Transverse colon (tissue), 4 donors: Measurements from ENCODE around the gene PALLD.

Experiments
- CTCF ChIP-seq, 5 experiments: fragments of 200-600 bp in 3 of 5; fragments of 450-650 bp in 2 of 5; sonication (generic) in 3 of 5; IDR thresholded peaks; 1 replicate in 2 of 5; 2 replicates in 3 of 5; pipeline ENCODE4 v1.5.1; 2016 to 2017; ENCODE audit warnings: antibody characterized with exemption in 5 of 5, inconsistent platforms in 3 of 5, mild to moderate bottlenecking in 2 of 5, moderate library complexity in 1 of 5
- EP300 ChIP-seq: sonication (generic); formaldehyde crosslinking; IDR thresholded peaks from one replicate; pipeline ENCODE4 v1.6.1; 2017; ENCODE audit warnings: antibody characterized with exemption, low read depth
- POLR2A ChIP-seq: fragments of 450-650 bp; IDR thresholded peaks from one replicate; pipeline ENCODE4 v1.6.1; 2016; ENCODE audit warnings: antibody characterized with exemption, mild to moderate bottlenecking, moderate library complexity
- POLR2AphosphoS5 ChIP-seq, 3 donors: sonication (generic); formaldehyde crosslinking; IDR thresholded peaks; one replicate each; pipeline ENCODE4 v1.6.1; 2016; ENCODE audit warnings: antibody characterized with exemption in 3 of 3

- TF ChIP-seq POLR2AphosphoS5 (IDR thresholded peaks at IDR 0.05): no peak
- TF ChIP-seq CTCF (IDR thresholded peaks at IDR 0.05): no peak
- no peak for TF ChIP-seq EP300
- TF ChIP-seq POLR2A: no peak
Measured at GRCh38 chr4:168693750-168694490, 197.1 kb downstream of the PALLD start.
